ENCODE data around the gene ABCA3.
A peak's percentile ranks its signal among the peaks of the same experiment; 100 is the strongest.

The ABCA3 gene

GRCh38 chr16:2350500-2350899 is 10.0 kb upstream of the ABCA3 start:
- no peak for DNase-seq

GRCh38 chr16:2343211-2343610 is 2.7 kb upstream of the ABCA3 start:
- DNase-seq: no peak

- no peak for DNase-seq
Observed at GRCh38 chr16:2341456-2342447, 1.2 kb upstream of the ABCA3 start.

GRCh38 chr16:2339521-2340484 is 725 bp downstream of the ABCA3 start:
- DNase-seq: peak; percentile 6

- peak; percentile 11 for DNase-seq
Observed at GRCh38 chr16:2337431-2338296, 2.9 kb downstream of the ABCA3 start.

- no peak for DNase-seq
Observed at GRCh38 chr16:2335286-2335895, 5.1 kb downstream of the ABCA3 start.

GRCh38 chr16:2333772-2334379 is 6.7 kb downstream of the ABCA3 start:
- DNase-seq: no peak

- DNase-seq: no peak
Observed at GRCh38 chr16:2333231-2333630, 7.3 kb downstream of the ABCA3 start.

- no peak for DNase-seq
Observed at GRCh38 chr16:2331931-2332267, 8.6 kb downstream of the ABCA3 start.

GRCh38 chr16:2331199-2331930 is 9.2 kb downstream of the ABCA3 start:
- DNase-seq: no peak

- DNase-seq: no peak
Observed at GRCh38 chr16:2329532-2329931, 11.0 kb downstream of the ABCA3 start.

GRCh38 chr16:2328428-2328827 is 12.1 kb downstream of the ABCA3 start:
- DNase-seq: no peak

- DNase-seq: no peak
Observed at GRCh38 chr16:2326191-2326590, 14.3 kb downstream of the ABCA3 start.

- DNase-seq: no peak
Observed at GRCh38 chr16:2325791-2326190, 14.7 kb downstream of the ABCA3 start.

- DNase-seq: no peak
Observed at GRCh38 chr16:2325181-2325580, 15.3 kb downstream of the ABCA3 start.

GRCh38 chr16:2324296-2324859 is 16.1 kb downstream of the ABCA3 start:
- DNase-seq: no peak

GRCh38 chr16:2323701-2324100 is 16.8 kb downstream of the ABCA3 start:
- DNase-seq: no peak

GRCh38 chr16:2319606-2320005 is 20.9 kb downstream of the ABCA3 start:
- no peak for DNase-seq

- DNase-seq: no peak
Observed at GRCh38 chr16:2317231-2318020, 23.1 kb downstream of the ABCA3 start.

Data from NCI-H2081 treated with DMSO at 0.1 percent for 48 hours (cell line).